ENCODE measurements around the gene LSAMP. TPM values are rescaled to one million over a fixed set of nuclear protein-coding genes. Genes with fewer than 3 reads are reported as not detected.

Gene LSAMP
- total RNA-seq, 1 experiment from 2014 or later = 3.1 TPM

GRCh38 chr3:115943579-115943978, 501.7 kb downstream of the LSAMP start:
- DNase-seq (ENCODE audit: low read depth, low spot score) = no peak
- in situ Hi-C loops (cut with HindIII; ENCODE audit: low pct_unique_long_range_greater_than_20kb, low sequenced_read_pairs) = no loop called here
- Histone ChIP-seq H3K36me3 (ENCODE audit: control insufficient read depth, insufficient read depth, low read length) (no peaks in the 10 kb centered on the region), H3K4me1 (ENCODE audit: control insufficient read depth, insufficient read depth, low read length) (no peaks in the 10 kb centered on the region), H3K27ac (ENCODE audit: low read length) (no peak overlapping the region), H3K27me3 (ENCODE audit: control insufficient read depth, insufficient read depth, low read length) (no peaks in the 10 kb centered on the region), H3K9me3 (ENCODE audit: control insufficient read depth, insufficient read depth, low read depth, low read length) (no peaks in the 10 kb centered on the region), H3K4me3 (ENCODE audit: low read depth in 2 of 2, low read length in 2 of 2) (no peak overlapping the region)
- ChIA-PET CTCF (no interaction called here), POLR2A (no interaction called here)
- no peak for ATAC-seq
- intact Hi-C loops (cut with micrococcal nuclease; ENCODE audit: unreplicated experiment) = no loop called here
- no TSS peak for BruUV-seq (replicated peaks)
- TF ChIP-seq REST (IDR thresholded peaks at IDR 0.05; ENCODE audit: insufficient read depth in 1 of 2, low read depth in 2 of 2, low read length in 1 of 2) (no peak), POLR2AphosphoS5 (IDR thresholded peaks at IDR 0.05; ENCODE audit: low read depth, low read length) (no peak), SIN3A (IDR thresholded peaks at IDR 0.05; ENCODE audit: borderline replicate concordance, insufficient read depth, low read depth, low read length) (no peak), TCF7L2 (IDR thresholded peaks at IDR 0.05; ENCODE audit: low read depth, low read length) (no peak)
- TF ChIP-seq, protein P1, sequence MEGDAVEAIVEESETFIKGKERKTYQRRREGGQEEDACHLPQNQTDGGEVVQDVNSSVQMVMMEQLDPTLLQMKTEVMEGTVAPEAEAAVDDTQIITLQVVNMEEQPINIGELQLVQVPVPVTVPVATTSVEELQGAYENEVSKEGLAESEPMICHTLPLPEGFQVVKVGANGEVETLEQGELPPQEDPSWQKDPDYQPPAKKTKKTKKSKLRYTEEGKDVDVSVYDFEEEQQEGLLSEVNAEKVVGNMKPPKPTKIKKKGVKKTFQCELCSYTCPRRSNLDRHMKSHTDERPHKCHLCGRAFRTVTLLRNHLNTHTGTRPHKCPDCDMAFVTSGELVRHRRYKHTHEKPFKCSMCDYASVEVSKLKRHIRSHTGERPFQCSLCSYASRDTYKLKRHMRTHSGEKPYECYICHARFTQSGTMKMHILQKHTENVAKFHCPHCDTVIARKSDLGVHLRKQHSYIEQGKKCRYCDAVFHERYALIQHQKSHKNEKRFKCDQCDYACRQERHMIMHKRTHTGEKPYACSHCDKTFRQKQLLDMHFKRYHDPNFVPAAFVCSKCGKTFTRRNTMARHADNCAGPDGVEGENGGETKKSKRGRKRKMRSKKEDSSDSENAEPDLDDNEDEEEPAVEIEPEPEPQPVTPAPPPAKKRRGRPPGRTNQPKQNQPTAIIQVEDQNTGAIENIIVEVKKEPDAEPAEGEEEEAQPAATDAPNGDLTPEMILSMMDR (IDR thresholded peaks at IDR 0.05) = no peak

- intact Hi-C loops (cut with micrococcal nuclease; ENCODE audit: unreplicated experiment) (no loop called here), in situ Hi-C loops (cut with HindIII; ENCODE audit: low pct_unique_long_range_greater_than_20kb, low sequenced_read_pairs) (no loop called here)
- Histone ChIP-seq H3K4me1 (ENCODE audit: control insufficient read depth, insufficient read depth, low read length) (no peaks in the 10 kb centered on the region), H3K36me3 (ENCODE audit: control insufficient read depth, insufficient read depth, low read length) (no peaks in the 10 kb centered on the region), H3K27me3 (ENCODE audit: control insufficient read depth, insufficient read depth, low read length) (no peaks in the 10 kb centered on the region), H3K4me3 (ENCODE audit: low read depth in 2 of 2, low read length in 2 of 2) (no peak overlapping the region), H3K27ac (ENCODE audit: low read length) (no peak overlapping the region), H3K9me3 (ENCODE audit: control insufficient read depth, insufficient read depth, low read depth, low read length) (no peaks in the 10 kb centered on the region)
- no TSS peak for BruUV-seq (replicated peaks)
- ATAC-seq (no peak), DNase-seq (ENCODE audit: low read depth, low spot score) (no peak)
- TF ChIP-seq TCF7L2 (IDR thresholded peaks at IDR 0.05; ENCODE audit: low read depth, low read length) = no peak
- TF ChIP-seq, protein P1 (IDR thresholded peaks at IDR 0.05) = peak; percentile 57
- CTCF ChIA-PET = no interaction called here
- POLR2A ChIA-PET = no interaction called here
Observed at GRCh38 chr3:115937054-115937453, 508.2 kb downstream of the LSAMP start.

DNA sequence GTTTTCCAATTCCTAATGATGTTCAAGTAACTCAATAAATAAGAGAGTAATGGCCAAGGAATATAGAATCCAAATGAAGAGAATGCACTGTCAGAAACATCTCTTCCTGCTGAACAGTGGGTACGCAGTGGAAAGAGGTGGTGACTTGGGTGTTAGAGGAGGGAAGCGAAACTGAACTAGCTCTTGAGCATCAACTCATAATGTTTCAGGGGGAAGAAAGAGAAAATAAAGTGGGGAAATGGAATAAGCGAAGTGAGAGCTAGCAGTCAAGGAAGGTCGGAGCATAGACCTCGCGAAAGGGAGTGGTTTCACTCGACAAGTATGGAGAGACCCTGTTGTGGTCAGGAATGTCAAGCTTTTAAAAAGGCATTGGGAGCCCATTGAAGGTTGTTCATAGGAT, 512.5 kb downstream of the LSAMP start:
- Histone ChIP-seq H3K4me3 (ENCODE audit: low read depth in 2 of 2, low read length in 2 of 2) (no peak overlapping the region), H3K9me3 (ENCODE audit: control insufficient read depth, insufficient read depth, low read depth, low read length) (no peaks in the 10 kb centered on the region), H3K27me3 (ENCODE audit: control insufficient read depth, insufficient read depth, low read length) (no peaks in the 10 kb centered on the region), H3K27ac (ENCODE audit: low read length) (no peak overlapping the region), H3K36me3 (ENCODE audit: control insufficient read depth, insufficient read depth, low read length) (no peaks in the 10 kb centered on the region), H3K4me1 (ENCODE audit: control insufficient read depth, insufficient read depth, low read length) (no peaks in the 10 kb centered on the region)
- BruUV-seq (replicated peaks) = no TSS peak
- intact Hi-C loops (cut with micrococcal nuclease; ENCODE audit: unreplicated experiment) = no loop called here
- ChIA-PET CTCF (no interaction called here), POLR2A (no interaction called here)
- no peak for ATAC-seq
- in situ Hi-C loops (cut with HindIII; ENCODE audit: low pct_unique_long_range_greater_than_20kb, low sequenced_read_pairs) = no loop called here
- TF ChIP-seq, protein P1 (IDR thresholded peaks at IDR 0.05) = no peak
- TF ChIP-seq SIN3A (IDR thresholded peaks at IDR 0.05; ENCODE audit: borderline replicate concordance, insufficient read depth, low read depth, low read length) = no peak
- TF ChIP-seq TCF7L2 (IDR thresholded peaks at IDR 0.05; ENCODE audit: low read depth, low read length) = no peak
- no peak for TF ChIP-seq POLR2AphosphoS5 (IDR thresholded peaks at IDR 0.05; ENCODE audit: low read depth, low read length)
- TF ChIP-seq REST (IDR thresholded peaks at IDR 0.05; ENCODE audit: insufficient read depth in 1 of 2, low read depth in 2 of 2, low read length in 1 of 2) = no peak
- no peak for DNase-seq (ENCODE audit: low read depth, low spot score)
